Measurements from ENCODE around the gene AKAP6.

The AKAP6 gene

DNA sequence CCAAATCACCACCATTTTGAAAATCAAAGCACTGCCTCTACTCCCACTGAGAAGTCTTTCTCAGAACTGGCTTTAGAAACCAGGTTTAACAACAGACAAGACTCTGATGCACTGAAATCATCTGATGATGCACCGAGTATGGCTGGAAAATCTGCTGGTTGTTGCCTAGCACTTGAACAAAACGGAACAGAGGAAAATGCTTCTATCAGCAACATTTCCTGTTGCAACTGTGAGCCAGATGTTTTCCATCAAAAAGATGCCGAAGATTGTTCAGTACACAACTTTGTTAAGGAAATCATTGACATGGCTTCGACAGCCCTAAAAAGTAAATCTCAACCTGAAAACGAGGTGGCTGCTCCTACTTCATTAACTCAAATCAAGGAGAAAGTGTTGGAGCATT, 494.6 kb downstream of the AKAP6 start:
- no peak for DNase-seq (ENCODE audit: low read depth)

DNA sequence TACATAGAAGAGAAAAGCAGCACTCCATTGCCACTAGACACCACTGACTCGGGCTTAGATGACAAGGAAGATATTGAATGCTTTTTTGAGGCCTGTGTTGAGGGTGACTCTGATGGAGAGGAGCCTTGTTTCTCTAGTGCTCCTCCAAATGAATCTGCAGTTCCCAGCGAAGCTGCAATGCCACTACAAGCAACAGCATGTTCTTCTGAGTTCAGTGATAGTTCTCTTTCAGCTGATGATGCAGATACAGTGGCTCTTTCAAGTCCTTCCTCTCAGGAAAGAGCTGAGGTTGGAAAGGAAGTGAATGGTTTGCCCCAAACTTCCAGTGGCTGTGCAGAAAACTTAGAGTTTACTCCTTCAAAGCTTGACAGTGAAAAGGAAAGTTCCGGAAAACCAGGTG, 495.1 kb downstream of the AKAP6 start:
- no peak for DNase-seq (ENCODE audit: low read depth)

DNA sequence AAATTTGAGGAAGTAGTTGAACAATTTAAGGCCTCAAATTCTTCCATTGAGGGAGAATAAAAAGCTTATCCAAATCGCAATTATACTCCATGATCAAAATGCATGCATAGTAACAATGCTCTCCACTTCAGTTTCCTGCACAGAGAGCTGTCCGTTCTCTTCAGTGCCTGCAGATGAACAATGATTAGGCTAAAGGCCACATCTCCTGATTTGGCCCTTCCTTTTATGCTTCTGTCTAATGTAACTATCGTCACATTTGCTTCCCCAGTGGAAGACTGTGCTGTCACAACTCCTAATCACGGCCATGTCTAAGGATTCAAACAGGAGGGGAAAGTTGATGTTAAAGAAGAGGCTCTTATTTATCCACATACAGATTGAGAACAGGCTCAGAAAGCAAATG, 496.0 kb downstream of the AKAP6 start:
- DNase-seq (ENCODE audit: low read depth): no peak

DNA sequence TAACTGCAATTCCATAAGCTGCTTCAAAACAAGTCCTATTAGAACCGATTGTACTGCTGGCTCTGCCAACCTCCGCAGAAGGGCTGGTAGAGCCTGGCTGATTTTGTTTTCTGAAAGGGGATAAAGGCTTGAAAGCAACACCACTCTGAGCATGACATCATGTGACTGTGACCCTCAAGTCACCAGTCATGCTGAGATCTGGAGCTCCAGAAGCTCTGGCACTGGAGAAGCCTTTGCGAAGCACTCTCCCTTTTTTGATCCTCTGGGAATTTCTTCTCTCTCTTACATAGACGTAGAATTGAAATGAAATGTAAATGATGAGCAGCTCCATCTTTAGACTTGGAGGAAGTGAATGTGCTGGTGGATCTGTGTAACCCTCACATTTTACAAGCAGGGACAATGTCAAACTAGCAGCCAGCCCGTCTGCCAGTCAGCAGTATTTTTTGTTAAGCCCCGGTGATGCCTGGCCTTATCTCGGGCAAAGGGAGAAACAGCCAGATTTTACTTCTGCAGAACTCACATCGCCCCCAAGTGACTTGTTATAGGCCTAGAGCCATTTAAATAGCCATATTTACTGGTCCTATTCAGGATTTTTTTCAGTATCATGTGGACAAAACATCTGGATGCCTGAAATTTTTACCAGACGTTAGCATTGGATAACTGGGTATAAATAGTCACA, 497.4 kb downstream of the AKAP6 start:
- DNase-seq (ENCODE audit: low read depth): no peak

DNA sequence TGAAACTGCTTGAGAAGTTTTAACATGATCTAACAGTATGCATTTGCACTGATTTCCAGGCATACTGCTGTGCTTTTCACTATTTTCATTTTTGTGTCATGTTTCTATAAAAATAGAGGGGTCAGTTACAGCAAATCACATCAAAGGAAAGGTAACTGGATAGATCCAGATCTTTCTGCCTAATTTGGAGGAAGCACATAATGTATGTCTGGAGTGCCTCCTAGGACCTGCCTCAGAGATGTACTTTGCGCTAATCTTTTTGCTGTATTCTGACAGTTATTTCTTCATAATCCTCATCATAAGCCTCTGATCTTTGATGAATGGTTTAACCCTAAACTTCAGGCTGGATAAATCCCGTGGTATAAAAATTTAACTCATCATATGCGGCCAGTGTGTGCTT, 498.4 kb downstream of the AKAP6 start:
- DNase-seq (ENCODE audit: low read depth): no peak

DNA sequence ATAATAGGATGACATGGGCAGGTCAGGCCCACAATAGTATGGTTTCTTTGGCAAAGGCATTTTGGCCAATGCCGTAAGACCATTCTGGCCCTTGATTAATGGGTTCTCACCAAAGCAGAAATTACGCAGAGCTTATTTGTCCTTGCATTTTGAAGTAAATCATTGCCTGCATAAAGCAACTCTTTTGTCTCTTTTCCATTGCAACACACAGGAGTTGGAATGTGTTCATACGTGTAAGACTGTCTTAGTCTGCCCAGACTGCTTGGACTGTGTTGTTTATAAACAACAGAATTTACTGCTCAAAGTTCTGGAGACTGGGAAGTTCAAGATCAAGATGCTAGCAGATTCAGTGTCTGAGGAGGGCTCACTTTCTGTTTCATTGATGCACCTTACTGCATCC, 506.8 kb downstream of the AKAP6 start:
- no peak for DNase-seq (ENCODE audit: low read depth)

DNA sequence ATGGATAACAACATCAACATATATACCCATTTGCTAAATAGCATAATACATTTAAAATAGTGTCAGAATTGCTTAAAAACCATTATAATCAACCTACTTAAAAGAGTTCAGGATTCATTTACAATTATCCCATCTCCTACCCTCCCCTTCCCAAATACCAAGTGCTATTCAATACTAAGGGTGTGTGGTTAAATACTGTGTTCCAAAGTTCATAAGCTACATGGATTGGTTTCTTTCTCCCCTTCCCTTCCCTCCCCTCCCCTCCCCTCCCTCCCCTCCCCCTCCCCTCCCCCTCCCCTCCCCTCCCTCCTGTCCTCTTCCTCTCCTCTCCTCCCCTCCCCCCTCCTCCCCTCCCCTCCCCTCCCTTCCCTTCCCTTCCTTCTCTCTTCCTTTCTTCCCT, 512.6 kb downstream of the AKAP6 start:
- no peak for DNase-seq (ENCODE audit: low read depth)

DNA sequence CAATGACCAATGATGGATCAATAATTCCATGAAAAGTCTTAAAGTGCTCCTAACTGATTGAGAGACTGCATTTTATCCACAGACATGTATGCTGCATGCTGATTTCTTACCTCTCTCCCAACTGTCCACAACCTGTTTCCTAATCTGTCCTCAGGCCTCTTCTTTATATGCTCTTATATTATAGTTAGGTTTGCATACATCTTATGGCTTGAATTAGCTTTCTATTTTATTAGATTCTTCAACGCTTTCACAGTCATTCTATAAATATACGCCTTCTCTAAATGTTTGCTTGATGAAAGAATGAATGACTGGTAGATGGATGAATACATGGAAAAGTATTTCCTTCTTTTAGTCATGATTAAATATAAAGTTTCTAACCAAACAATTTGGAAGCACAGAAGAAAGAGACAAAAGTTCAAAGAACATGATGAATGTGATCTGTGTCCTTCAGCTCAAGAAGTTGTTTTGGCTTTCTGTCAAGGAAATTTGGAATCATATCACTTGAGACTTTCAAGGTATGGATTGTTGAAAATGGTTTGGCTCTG, 517.8 kb downstream of the AKAP6 start:
- DNase-seq (ENCODE audit: low read depth): no peak

DNA sequence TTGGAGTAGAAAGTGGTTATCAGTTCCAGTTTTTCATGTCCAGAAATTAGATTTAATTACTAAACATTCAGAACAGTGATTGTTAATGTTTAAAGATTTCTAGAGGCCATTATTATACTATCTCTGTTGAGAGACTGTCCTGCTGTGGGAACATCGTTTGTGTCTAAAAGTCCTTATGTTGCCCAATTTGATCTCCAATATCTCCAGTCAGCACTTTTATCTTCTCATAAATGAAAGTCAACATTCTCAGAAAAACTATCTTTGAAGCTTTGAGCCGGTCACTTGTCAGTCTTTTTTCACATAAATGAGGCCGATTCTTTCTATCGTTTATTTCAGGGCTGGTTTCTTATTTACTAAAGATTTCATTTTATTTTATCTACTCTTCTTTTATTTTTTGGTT, 518.8 kb downstream of the AKAP6 start:
- no peak for DNase-seq (ENCODE audit: low read depth)

DNA sequence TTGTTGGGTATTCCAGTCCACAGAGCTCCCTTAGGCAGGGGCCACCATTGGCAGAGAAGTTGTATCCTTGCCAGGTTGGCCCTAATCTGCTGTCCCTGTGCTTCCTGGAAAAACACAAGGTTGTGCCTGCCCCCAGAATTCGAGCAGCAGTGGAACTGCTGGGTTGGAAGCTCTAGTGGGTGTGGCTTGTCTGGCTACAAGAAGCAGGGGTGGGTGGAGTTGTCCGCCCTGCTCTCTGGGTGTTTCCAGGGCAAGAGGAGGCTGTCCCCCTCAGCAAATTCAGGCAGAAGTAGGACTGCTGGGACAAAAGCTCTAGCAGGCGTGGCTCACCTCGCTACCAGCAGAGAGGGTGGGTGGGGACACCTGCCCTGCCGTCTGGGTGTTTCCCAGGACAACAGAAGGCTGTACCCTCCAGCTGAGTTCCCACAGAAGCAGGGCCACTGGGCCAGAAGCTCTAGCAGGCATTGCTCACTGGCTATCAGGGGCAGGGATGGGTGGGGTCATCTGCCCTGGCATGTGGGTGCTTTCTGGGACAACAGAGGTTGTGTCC, 536.8 kb downstream of the AKAP6 start:
- no peak for DNase-seq (ENCODE audit: low read depth)

DNA sequence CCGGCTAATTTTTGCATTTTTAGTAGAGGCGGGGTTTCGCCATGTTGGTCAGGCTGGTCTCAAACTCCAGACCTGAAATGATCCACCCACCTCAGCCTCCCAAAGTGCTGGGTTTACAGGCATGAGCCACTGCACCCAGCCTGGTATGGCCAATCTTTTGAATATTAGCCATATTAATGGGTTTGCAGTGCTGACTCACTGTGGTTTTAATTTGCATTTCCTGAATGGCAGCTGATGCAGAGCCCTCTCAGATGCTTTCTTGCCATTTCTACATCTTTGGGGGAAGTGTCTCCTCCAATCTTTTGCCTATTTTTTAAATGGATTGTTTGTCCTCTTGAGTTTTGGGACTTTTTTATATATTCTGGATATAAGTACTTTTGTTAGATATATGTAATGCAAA, 554.1 kb downstream of the AKAP6 start:
- DNase-seq (ENCODE audit: low read depth): no peak

All from stimulated activated CD8-positive, alpha-beta memory T cell treated with anti-CD3 and anti-CD28 coated beads, Interleukin-12 subunit alpha, Interleukin-12 subunit beta, amount 100 ng/mL, for 1 hour (primary cell).